NCI-H1105 treated with DMSO at 0.1 percent for 48 hours (cell line): ENCODE data around the gene ADAMTS15.

Experiments
- DNase-seq: peaks from one replicate; lab custom pipeline; 2025; lab: John Stamatoyannopoulos, UW

The ADAMTS15 gene

DNA sequence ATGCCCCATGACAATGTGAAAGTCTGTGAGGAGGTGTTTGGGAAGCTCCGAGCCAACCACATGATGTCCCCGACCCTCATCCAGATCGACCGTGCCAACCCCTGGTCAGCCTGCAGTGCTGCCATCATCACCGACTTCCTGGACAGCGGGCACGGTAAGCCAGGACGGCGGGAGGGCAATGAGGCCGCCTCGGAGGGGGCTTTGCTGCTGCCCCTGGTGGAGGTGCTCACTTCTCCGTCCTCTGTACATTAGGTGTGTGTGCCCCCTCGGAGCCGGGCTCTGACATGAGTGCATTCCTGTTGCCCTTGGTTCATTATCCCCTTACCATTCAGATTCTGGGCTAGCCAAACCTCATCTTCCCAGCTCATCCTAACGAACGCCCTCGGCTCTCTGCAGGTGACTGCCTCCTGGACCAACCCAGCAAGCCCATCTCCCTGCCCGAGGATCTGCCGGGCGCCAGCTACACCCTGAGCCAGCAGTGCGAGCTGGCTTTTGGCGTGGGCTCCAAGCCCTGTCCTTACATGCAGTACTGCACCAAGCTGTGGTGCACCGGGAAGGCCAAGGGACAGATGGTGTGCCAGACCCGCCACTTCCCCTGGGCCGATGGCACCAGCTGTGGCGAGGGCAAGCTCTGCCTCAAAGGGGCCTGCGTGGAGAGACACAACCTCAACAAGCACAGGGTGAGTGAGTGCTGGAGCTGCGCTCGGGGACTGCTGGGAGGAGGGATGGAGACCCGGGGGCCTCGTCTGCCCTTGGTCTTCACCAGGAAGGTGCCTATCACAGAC lies 13.8 kb downstream of the ADAMTS15 start:
- no peak for DNase-seq

DNA sequence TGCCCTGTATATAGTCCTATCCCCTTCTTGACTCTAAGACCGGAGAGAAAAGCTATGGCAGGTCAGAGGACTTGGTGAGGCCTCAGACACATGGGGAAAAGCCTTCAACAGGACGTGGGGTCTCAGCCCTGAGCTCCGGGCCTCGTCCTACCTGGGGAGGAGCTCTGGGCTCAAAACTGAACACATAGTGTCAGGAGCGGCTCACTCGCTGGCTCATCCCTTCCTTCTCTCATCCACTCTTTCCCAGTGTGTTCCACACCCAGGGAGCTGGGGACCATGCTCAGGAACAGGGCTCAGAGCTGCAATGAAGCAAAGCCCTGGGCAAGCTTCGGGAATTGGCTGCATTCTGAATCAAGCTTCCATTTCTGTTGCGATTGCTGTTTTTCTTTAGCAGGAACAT lies 14.5 kb downstream of the ADAMTS15 start:
- no peak for DNase-seq

- no peak for DNase-seq
These were observed 15.9 kb downstream of the ADAMTS15 start for GRCh38 chr11:130464291-130464812.

- DNase-seq = no peak
These were observed 16.8 kb downstream of the ADAMTS15 start for GRCh38 chr11:130465263-130465662.

DNA sequence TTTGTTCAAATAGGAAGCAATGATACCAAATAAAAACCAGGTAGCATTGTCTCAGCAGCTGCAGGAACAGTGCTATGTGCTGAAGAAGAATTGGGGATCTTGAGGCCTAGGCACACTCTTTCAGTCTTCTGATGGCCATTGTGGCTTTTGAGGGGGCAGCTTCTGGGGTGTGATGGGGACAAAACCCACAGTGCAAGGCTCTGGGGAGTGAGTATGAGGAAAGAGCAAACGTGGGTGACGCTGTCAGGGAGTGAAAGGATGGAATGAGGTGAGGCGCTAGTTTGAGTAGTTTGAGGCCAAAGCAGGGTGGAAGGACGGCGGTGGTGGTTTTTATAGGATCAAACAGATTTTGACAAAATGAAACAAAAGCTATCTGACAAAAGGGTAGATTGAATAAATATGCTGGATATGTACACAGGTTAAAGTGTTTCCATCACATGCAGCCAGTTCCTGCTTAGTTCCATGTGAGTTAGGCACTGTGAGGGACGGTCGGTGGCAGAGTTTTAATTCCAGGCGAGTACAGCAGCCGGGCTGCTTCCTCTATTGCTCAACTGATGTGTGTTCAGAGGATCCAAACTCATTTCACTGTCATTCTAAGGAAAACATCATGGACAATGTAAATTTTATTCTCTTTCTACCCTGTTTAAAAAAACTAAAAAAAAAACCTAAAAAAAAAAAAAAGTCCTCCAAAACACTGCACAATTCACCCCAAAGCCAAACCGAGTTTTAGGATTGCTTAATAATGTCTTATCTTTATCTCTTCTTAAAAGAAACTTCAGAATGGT lies 18.9 kb downstream of the ADAMTS15 start:
- DNase-seq = no peak

DNA sequence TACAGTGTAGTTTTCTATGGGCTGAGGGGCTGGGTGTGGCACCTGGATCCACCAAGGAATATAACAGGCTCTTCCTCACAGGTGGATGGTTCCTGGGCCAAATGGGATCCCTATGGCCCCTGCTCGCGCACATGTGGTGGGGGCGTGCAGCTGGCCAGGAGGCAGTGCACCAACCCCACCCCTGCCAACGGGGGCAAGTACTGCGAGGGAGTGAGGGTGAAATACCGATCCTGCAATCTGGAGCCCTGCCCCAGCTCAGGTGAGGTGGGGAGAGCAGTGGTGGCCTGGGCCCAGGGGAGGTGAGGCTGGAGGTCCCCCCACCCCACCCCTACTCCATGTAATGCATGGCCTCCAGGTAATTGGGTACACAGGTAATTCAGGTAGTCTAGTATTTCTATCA lies 20.7 kb downstream of the ADAMTS15 start:
- DNase-seq = no peak

GRCh38 chr11:130470832-130471706 lies 22.6 kb downstream of the ADAMTS15 start:
- DNase-seq = no peak

DNA sequence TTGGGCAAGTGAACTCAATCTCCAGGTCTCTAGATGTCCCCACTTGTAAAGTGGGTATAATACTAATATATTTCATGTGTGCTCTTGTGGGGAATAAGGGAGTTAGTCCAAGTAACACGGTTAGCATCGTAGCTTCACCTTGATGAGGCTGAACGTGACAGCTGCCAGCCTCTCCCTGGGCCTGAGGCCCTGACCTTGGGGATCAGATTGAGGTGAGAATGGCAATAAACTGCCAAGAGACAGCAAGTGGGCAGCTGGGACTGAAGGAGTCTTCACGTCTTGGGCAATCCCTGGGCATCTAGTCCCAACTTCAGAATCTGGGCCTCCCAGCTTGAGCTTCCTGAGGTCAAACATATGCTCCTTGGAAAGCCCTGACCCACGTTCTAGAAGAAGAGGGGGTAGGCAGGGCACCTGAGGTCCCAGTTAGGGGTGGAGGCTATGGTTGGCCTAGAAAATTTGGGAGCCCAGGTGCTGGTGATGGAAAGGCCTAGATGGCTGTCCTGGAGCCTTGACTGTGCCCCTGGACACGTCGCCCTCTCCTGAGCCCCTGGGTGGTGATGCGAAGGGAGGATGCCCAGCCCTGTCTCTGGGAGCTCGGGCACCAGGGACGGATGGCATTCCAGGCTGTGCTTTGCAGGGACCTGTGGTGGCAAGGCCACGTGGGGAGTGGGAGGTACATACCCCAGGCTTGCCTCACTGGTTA lies 23.4 kb downstream of the ADAMTS15 start:
- no peak for DNase-seq

DNA sequence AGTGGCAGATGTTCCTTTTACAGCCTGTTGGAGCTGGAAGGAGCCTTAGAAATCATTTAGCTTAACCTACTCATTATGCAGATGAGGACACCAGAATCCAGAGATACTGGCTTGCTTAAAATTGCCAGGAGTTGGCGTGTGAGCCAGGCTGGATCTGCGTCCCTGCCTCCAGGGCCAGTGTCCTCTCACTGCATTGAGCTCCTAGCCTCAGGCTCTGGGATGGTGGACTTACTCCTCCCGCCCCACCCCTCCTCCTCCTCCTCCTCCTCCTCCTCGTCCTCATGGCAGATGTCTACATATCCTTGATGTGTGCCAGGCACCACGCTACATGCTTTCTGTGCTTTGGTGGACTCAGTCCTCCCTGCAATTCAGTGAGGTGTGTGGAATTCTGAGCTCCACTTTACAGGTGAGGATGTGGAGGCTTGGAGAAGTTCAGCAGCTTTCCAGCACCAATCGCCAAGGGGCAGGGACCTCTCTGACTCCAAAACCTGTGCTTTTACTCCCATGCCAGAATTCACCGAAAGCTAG lies 24.1 kb downstream of the ADAMTS15 start:
- DNase-seq = no peak

- no peak for DNase-seq
These were observed 24.8 kb downstream of the ADAMTS15 start for GRCh38 chr11:130473056-130473794.

DNA sequence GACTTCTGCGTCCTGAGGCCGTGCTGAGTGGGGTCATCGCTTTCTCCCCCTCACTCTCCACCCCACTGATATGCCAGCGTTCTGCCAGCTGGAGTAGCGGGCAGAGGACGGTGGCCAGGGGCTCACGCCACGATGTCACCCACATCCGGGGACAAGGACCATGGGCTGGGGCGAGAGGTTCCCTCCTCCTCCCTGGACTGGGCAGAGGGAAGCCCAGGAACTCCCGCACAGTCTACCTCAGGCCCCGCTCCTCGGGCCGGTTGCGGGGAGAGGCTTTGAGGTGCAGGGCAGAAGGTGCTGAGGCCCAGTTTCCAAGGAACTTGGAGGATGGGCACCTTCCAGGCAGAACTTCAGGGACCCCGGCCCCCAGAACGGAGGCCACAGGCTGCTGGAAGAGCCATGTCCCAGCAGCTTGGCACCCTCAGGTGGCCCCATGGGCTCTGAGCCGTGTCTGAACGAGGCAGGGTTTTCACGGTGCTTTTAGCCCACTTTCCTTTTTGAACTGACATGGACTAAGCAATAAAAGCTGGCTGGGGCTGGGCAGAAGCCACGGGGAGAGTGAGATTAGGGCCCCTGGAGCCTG lies 25.4 kb downstream of the ADAMTS15 start:
- no peak for DNase-seq

GRCh38 chr11:130474637-130475400 lies 26.4 kb downstream of the ADAMTS15 start:
- no peak for DNase-seq

DNA sequence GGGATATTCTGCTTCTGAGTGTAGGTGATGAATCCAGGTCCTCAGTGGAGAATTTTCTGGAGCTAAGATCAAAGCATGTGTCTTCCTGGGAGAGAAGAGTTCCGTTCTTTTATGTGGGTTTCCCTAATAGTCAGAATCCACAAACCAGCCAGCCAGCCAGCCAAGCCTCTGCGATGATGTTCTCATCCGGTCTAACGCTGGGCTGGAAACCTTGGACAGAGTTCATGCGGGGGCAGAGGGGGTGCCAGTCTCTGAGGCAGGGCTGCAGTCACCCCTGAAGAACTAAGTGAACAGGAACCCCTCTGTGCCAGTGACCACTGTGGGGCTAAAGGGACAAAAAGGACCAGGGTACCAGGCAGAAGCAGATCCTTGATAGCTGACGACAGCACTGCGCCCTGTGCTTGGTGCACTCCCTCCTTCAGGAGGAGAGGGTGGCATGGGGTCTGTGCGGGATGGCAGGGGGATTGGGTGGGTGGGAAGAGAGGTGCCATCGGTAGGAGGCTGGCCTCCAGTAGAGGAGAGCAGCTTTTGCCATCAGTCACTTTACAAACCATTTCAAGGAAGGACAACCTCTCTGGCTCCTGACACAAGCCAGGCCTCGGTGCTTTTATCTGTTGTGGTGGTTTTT lies 27.1 kb downstream of the ADAMTS15 start:
- DNase-seq = no peak

- DNase-seq = no peak
These were observed 27.9 kb downstream of the ADAMTS15 start for GRCh38 chr11:130476200-130476921.

DNA sequence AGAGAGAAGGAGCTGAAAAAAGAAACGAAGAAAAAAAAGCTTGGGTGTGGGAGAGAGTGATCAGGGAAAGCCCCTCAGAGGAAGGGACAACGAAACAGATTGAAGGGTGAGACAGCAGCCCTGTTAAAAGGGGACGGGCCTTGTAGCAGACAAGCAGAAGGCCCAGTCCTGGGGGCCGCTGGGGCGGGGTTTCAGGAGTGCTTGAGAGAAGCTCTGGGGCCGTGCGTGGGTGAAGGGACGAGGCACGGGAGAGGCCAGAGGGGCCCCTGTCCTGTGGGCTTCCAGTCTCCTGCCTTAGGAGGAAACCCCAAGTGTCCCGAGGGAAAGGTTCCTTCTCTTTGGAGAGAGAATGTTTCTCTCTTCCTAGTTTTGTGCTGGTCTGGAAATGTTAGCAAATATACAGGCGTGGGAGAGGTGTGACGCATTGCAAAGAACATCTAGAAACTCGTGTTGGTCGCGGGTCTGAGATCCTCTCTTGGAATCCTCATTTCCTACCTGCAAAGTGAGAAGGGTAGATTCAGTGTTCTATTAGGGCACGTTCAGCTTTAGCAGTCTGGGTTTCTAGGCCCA lies 28.6 kb downstream of the ADAMTS15 start:
- DNase-seq = no peak

- DNase-seq = no peak
These were observed 29.2 kb downstream of the ADAMTS15 start for GRCh38 chr11:130477586-130478203.

DNA sequence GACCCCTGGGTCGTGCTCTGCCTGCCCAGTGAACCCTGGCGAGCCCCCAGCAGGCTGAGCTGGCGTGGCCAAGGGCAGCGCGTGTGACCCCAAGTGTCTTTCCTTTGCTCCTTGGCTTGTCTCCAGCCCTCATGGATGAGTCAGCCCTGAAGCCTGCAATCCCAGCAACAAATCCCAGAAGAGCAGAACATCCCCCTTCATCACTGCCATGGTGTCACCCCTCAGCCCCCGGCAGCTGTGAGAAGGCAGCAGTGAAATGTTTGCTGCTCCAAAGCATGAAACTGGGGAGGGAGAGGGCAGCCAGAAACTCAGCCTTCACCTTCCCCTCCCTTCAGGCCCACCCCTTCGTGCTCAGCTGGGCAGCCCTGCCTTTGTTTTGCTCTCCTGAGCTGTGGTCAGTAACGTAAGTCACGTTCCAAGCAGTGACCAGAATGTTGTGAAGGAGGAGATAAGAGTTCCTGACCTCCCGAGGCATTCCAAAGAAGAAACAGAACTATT lies 29.8 kb downstream of the ADAMTS15 start:
- DNase-seq = no peak
